Measurements from ENCODE around the gene POC1A.

POC1A gene

DNA sequence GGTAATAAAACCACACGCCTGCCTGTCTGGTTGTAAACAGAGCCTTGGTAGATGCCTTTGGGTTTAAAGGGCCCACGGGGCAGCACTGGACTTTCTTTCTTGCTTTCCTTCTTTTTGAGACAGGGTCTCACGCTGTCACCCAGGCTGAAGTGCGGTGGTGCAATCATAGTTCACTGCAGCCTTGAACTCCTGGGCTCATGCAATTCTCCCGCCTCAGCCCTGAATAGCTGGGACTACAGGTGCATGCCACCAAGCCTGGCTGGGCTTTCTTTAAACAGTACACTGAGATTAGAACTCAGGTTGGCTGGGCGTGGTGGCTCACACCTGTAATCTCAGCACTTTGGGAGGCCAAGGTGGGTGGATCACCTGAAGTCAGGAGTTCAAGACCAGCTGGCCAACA lies 42.2 kb downstream of the POC1A start:
- peaks cover 0 to 18% of the 10 kb centered on the region in 2 donors for H3K4me1 ChIP-seq (ENCODE audit: control insufficient read depth in 1 of 2, insufficient read depth in 2 of 2, low read length in 2 of 2)
- H3K9me3 ChIP-seq (ENCODE audit: control insufficient read depth in 1 of 2, low read length in 2 of 2) = no peaks in the 10 kb centered on the region
- no peaks in the 10 kb centered on the region for H3K27me3 ChIP-seq (ENCODE audit: low read depth, low read length)
- H3K36me3 ChIP-seq (ENCODE audit: control insufficient read depth in 1 of 2, insufficient read depth in 2 of 2, low read length in 2 of 2) = no peaks in the 10 kb centered on the region
- no peak overlapping the region for H3K27ac ChIP-seq (ENCODE audit: low read length)
- H3K4me3 ChIP-seq (ENCODE audit: low read depth in 1 of 2, low read length in 2 of 2) = no peak overlapping the region

DNA sequence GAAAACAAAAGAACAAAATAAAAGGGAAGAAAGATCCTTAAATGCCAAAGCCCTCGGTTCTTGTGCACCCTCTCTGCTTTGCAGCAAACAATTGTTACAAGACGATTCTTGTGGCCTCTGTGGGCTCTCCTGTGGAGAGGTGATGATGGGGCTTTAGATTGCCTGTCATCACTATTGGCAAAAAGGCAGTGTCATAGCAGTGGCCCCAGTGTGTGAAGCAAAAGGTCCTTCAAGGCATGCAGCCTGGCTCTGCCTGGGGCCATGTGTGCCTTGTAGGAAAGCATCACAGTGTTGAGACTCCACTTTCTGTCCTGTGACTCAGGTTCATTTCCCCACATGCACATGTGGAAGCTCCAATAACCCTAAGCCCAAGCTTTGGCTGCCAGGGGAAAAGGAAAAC lies 43.7 kb downstream of the POC1A start:
- peaks cover 0 to 18% of the 10 kb centered on the region in 2 donors for H3K4me1 ChIP-seq (ENCODE audit: control insufficient read depth in 1 of 2, insufficient read depth in 2 of 2, low read length in 2 of 2)
- H3K36me3 ChIP-seq (ENCODE audit: control insufficient read depth in 1 of 2, insufficient read depth in 2 of 2, low read length in 2 of 2) = no peaks in the 10 kb centered on the region
- H3K9me3 ChIP-seq (ENCODE audit: control insufficient read depth in 1 of 2, low read length in 2 of 2) = no peaks in the 10 kb centered on the region
- no peaks in the 10 kb centered on the region for H3K27me3 ChIP-seq (ENCODE audit: low read depth, low read length)
- H3K27ac ChIP-seq (ENCODE audit: low read length) = no peak overlapping the region
- H3K4me3 ChIP-seq (ENCODE audit: low read depth in 1 of 2, low read length in 2 of 2) = no peak overlapping the region

DNA sequence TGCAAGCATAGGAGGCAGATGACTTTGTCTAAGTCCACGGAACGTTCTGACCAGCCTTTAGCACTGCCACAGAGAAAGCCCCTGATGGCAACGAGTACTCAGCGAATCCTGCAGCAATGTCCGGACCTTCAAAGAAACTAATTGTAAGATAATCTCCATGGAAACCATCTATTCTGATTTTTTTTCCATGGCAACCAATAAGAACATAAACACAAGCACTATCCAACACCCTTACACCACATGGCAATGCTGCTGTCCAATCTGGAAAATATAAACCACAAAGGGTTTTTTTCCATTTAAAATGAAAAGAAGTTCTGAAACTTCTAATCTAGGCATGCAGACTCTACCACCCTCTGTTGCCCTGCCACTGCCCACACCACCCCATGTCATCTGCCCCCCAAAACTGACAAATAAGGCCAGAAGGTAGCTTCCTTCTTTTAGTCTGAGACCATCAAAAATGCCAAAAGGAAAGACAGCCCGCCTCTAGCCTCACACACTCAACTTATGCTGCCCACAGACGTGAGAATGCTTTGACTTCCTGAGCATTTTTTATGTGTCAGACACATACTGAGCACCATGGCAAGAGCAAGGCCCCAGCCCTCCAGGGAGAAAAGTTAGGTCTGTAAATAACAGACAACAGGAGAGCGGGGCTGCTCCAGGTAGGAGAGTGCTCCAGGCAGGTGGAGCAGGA lies 44.5 kb downstream of the POC1A start:
- peaks cover 0 to 18% of the 10 kb centered on the region in 2 donors for H3K4me1 ChIP-seq (ENCODE audit: control insufficient read depth in 1 of 2, insufficient read depth in 2 of 2, low read length in 2 of 2)
- no peak overlapping the region for H3K4me3 ChIP-seq (ENCODE audit: low read depth in 1 of 2, low read length in 2 of 2)
- no peaks in the 10 kb centered on the region for H3K9me3 ChIP-seq (ENCODE audit: control insufficient read depth in 1 of 2, low read length in 2 of 2)
- no peaks in the 10 kb centered on the region for H3K36me3 ChIP-seq (ENCODE audit: control insufficient read depth in 1 of 2, insufficient read depth in 2 of 2, low read length in 2 of 2)
- no peaks in the 10 kb centered on the region for H3K27me3 ChIP-seq (ENCODE audit: low read depth, low read length)
- no peak overlapping the region for H3K27ac ChIP-seq (ENCODE audit: low read length)

DNA sequence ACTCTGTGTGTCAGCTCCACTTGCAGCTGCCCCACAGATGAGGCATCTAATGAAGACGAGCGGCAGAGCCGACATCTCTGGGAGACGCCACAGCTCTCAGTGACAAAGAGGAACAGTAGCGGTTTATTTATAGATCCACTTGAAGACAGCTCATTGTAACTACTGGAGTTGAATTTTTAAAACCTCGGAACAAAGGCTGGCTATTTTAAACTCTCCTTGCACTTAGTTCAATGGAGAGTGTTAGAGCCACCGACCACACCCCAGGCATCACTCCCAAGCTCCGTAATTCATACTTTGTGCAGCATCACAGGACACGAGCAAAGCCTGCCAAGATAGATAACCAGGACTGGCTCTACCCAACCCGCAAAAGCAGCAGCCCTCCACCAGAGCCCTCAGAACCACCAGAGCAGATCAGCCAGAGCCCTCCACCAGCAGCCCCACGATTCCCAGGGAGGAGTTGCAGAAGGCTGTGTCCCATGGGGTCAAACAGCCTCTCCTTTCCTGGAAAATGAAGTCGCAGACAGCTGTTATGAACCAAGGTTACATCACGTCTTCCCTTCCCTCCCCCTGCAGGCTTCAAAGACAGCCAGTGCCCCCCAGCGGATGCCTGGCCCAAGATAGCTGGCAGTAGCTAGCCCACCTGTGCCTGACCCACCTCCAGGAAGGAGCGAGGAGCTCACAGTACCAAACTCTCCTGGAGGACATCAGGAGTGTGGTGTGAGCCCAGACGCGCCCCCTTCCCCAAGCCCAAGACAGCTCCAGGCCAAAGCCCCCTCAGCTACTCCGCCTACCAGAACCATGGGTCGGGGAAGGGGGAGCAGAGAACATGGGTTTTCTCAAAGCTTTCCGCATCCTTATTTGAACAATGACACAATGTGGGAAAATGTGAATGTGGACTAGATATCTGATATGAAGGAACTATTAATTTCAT lies 45.7 kb downstream of the POC1A start:
- no peaks in the 10 kb centered on the region for H3K27me3 ChIP-seq (ENCODE audit: low read depth, low read length)
- H3K36me3 ChIP-seq (ENCODE audit: control insufficient read depth in 1 of 2, insufficient read depth in 2 of 2, low read length in 2 of 2) = no peaks in the 10 kb centered on the region
- H3K27ac ChIP-seq (ENCODE audit: low read length) = no peak overlapping the region
- no peaks in the 10 kb centered on the region for H3K9me3 ChIP-seq (ENCODE audit: control insufficient read depth in 1 of 2, low read length in 2 of 2)
- no peak overlapping the region for H3K4me3 ChIP-seq (ENCODE audit: low read depth in 1 of 2, low read length in 2 of 2)
- peaks cover 0 to 18% of the 10 kb centered on the region in 2 donors for H3K4me1 ChIP-seq (ENCODE audit: control insufficient read depth in 1 of 2, insufficient read depth in 2 of 2, low read length in 2 of 2)

DNA sequence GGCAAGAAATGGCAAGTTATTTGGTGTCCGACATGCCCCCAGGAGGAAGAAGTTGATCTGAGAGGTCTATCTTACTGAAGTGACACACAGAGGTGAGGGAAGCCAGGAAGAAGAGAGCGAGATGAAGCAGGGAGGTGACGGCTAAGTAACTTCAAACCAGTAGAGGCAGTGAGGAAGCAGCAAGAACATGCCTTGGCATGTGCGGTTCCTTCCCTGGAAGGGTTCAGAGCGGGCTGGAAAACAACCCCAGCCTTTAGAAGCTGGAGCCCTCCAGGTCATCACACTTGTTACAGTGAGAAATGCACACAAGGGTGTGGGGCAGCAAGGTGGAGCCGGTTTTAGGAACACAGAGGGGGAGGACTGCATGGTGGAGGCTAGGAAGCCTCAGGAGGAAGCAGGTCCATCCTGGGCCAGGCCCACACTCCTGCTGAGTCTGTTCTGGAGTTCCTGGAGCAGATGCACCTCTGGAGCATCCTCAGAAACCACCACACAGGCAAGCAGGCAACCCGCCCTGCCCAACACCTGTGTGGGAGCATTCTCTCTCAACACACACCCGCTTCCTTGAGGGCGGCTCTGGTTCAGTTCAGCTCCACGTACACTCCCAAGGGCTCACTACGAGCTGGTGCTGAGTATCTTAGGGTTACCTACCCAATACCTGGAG lies 47.1 kb downstream of the POC1A start:
- H3K4me1 ChIP-seq (ENCODE audit: control insufficient read depth in 1 of 2, insufficient read depth in 2 of 2, low read length in 2 of 2) = peaks cover 0 to 18% of the 10 kb centered on the region in 2 donors
- H3K9me3 ChIP-seq (ENCODE audit: control insufficient read depth in 1 of 2, low read length in 2 of 2) = no peaks in the 10 kb centered on the region
- H3K27me3 ChIP-seq (ENCODE audit: low read depth, low read length) = no peaks in the 10 kb centered on the region
- no peak overlapping the region for H3K4me3 ChIP-seq (ENCODE audit: low read depth in 1 of 2, low read length in 2 of 2)
- no peak overlapping the region for H3K27ac ChIP-seq (ENCODE audit: low read length)
- no peaks in the 10 kb centered on the region for H3K36me3 ChIP-seq (ENCODE audit: control insufficient read depth in 1 of 2, insufficient read depth in 2 of 2, low read length in 2 of 2)

DNA sequence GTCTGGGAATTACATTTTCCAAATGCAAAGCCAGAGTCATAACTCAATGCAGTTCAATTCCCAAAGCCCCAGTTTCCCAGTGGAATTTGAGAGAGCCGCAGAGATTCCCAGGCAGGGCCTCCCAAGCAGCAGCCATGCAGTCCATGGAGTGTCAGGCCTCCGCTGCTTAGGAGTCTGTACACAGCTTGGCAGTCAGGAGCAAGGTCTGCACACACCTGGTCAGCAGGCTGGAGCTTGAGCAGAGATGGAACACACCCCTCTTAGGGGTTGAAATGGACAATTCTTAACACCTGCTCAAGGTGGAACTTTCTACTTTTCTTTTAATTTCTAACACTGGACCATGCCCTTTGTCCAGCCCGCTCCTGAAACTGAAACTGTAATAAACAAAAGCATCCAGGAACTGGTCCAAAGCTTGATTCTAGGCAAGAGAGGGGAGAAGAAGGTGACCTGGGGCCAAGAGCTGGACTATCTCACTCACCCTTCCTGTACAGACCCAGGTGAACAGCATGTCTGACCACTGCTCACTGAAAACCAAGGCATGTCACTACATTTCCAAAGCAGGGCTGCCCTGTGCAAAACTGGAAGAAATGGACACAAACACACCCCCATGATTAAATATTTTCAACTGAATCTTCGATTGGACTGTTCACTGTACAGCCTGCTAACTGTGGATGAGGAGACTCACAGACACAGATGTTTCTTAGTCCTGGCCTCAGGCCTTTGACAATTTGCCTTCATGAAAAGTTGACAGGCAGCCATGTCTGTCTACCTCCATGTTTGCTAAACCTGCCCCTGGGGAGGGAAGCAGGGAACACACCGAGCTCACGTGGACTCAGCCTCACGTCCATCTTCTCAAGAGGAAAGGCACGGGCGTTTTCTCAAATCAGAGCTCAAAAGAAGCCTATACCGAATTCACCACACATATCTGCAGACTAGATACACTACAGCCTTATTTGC lies 49.3 kb downstream of the POC1A start:
- Histone ChIP-seq H3K27ac (ENCODE audit: low read length) (no peak overlapping the region), H3K4me3 (ENCODE audit: low read depth in 1 of 2, low read length in 2 of 2) (no peak overlapping the region), H3K4me1 (ENCODE audit: control insufficient read depth in 1 of 2, insufficient read depth in 2 of 2, low read length in 2 of 2) (peaks cover 0 to 15% of the 10 kb centered on the region in 2 donors), H3K36me3 (ENCODE audit: control insufficient read depth in 1 of 2, insufficient read depth in 2 of 2, low read length in 2 of 2) (no peaks in the 10 kb centered on the region), H3K9me3 (ENCODE audit: control insufficient read depth in 1 of 2, low read length in 2 of 2) (peaks cover 0 to 5% of the 10 kb centered on the region in 2 donors), H3K27me3 (ENCODE audit: low read depth, low read length) (no peaks in the 10 kb centered on the region)

DNA sequence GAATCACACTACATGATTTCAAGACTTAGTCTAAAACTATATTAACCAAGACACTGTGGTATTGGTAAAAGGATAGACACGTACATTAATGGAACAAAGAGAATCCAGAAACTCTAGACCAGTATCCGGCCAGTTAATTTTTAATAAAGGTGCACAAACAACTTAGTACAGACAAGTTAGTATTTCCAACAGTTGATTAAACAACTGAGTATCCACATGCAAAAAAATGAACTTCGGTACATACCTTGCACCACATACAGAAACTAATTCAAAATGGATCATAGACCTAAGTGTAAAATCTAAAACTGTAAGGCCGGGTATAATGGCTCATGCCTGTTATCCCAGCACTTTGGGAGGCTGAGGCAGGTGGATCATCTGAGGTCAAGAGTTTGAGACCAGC lies 51.3 kb downstream of the POC1A start:
- peaks cover 0 to 5% of the 10 kb centered on the region in 2 donors for H3K9me3 ChIP-seq (ENCODE audit: control insufficient read depth in 1 of 2, low read length in 2 of 2)
- H3K4me3 ChIP-seq (ENCODE audit: low read depth in 1 of 2, low read length in 2 of 2) = no peak overlapping the region
- H3K4me1 ChIP-seq (ENCODE audit: control insufficient read depth in 1 of 2, insufficient read depth in 2 of 2, low read length in 2 of 2) = no peaks in the 10 kb centered on the region
- H3K36me3 ChIP-seq (ENCODE audit: control insufficient read depth in 1 of 2, insufficient read depth in 2 of 2, low read length in 2 of 2) = no peaks in the 10 kb centered on the region
- H3K27me3 ChIP-seq (ENCODE audit: low read depth, low read length) = no peaks in the 10 kb centered on the region
- H3K27ac ChIP-seq (ENCODE audit: low read length) = no peak overlapping the region

DNA sequence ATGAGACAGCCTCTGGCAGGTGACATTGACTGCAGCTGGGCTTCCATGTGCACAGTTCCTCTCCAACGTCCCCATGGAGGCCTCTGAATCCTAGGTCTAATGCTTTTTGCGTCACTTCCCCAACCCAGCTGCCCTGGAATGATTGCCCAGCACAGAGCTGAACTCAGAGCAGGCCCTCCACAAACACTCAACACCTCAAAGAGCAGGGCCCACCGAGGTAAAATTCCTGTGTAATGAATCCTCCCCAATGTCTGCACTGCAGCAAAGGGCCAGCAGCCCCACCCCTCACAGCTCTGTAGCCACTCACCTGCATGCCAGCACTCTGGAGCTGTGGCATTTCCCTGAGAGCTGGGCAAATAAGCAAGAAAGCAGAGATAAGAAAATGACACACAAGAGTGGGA lies 55.2 kb downstream of the POC1A start:
- Histone ChIP-seq H3K4me3 (ENCODE audit: low read depth in 1 of 2, low read length in 2 of 2) (no peak overlapping the region), H3K36me3 (ENCODE audit: control insufficient read depth in 1 of 2, insufficient read depth in 2 of 2, low read length in 2 of 2) (no peaks in the 10 kb centered on the region), H3K27me3 (ENCODE audit: low read depth, low read length) (no peaks in the 10 kb centered on the region), H3K9me3 (ENCODE audit: control insufficient read depth in 1 of 2, low read length in 2 of 2) (peaks cover 0 to 5% of the 10 kb centered on the region in 2 donors), H3K27ac (ENCODE audit: low read length) (no peak overlapping the region), H3K4me1 (ENCODE audit: control insufficient read depth in 1 of 2, insufficient read depth in 2 of 2, low read length in 2 of 2) (no peaks in the 10 kb centered on the region)

DNA sequence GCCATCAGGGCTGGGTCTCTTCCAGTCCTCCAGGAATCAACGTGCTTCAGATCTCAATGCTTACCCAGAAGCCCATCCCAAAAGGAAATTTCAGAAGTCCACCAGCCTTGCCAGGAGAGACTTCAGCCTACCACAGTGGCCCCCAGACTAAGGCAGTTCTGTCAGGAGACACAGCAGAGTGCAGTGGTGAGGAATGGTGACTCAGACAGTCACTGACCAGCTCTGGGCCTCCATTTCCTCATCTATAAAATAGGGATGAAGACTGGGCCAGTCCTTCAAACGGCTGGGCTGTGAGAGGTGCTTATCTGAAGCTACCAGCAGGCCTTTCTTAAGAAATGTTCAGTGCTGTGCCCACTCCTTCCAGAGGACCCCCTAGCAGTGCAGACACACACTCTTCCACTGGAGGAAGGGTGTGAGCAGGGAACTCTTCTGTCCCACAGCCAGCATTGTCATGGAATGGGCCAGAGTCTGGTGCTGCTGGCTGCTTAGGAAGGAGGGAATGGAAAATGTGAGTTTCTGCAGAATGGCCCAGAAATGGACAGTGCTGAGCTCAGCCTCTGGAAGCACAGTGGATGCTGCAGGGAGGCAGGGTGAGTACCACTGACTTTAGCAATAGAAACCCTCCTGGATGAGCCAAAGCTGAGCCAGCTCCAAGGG lies 56.2 kb downstream of the POC1A start:
- Histone ChIP-seq H3K9me3 (ENCODE audit: control insufficient read depth in 1 of 2, low read length in 2 of 2) (peaks cover 0 to 5% of the 10 kb centered on the region in 2 donors), H3K4me1 (ENCODE audit: control insufficient read depth in 1 of 2, insufficient read depth in 2 of 2, low read length in 2 of 2) (no peaks in the 10 kb centered on the region), H3K36me3 (ENCODE audit: control insufficient read depth in 1 of 2, insufficient read depth in 2 of 2, low read length in 2 of 2) (no peaks in the 10 kb centered on the region), H3K27ac (ENCODE audit: low read length) (no peak overlapping the region), H3K4me3 (ENCODE audit: low read depth in 1 of 2, low read length in 2 of 2) (no peak overlapping the region), H3K27me3 (ENCODE audit: low read depth, low read length) (no peaks in the 10 kb centered on the region)

DNA sequence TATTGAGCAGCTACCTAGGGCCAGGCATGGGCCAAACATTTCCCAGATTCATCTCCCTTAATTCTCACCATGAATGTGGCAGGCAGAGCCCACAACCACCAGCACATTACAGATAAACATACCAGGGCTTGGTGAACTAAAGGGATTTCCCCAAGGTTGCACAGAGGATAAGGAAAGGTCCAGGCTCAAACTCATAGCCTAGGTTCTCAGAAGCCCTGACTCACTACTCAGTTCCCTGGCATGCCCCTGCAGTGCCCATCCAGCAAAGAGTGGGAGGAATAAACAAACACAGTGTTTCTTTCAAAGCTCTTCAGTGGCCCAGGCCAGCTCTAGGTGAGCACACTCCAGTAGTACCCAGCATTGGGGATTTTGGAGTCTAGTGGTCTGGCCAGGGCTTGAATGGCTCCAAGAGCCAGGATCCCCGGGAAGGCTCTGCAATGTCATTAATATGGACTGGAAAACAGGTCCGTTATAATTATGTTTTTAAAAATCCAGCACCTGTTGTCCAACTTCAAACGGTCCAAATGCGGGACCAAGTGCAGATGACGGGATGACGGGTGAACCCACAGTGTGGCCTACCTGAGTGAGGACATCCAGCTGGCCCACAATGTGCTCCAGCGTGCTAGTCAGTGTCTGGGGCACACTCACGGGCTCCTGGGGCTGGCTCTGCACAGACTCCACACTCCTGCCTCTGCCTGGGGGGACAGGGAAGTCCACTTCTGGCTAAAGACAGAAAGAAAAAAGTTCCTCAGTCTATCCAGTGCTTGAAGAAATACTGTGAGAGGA lies 58.0 kb downstream of the POC1A start:
- Histone ChIP-seq H3K9me3 (ENCODE audit: control insufficient read depth in 1 of 2, low read length in 2 of 2) (peaks cover 0 to 2% of the 10 kb centered on the region in 2 donors), H3K36me3 (ENCODE audit: control insufficient read depth in 1 of 2, insufficient read depth in 2 of 2, low read length in 2 of 2) (no peaks in the 10 kb centered on the region), H3K27me3 (ENCODE audit: low read depth, low read length) (no peaks in the 10 kb centered on the region), H3K4me1 (ENCODE audit: control insufficient read depth in 1 of 2, insufficient read depth in 2 of 2, low read length in 2 of 2) (no peaks in the 10 kb centered on the region), H3K27ac (ENCODE audit: low read length) (no peak overlapping the region), H3K4me3 (ENCODE audit: low read depth in 1 of 2, low read length in 2 of 2) (no peak overlapping the region)
